Activated T-helper 1 cell treated with anti-CD3 and anti-CD28 coated beads, Interleukin-12 subunit alpha, Interleukin-12 subunit beta, Interleukin-2, Interleukin-4 antibody, amounts not matched to agents 30 ng/mL and 10 ng/mL and 1 ng/mL, durations not matched to agents 14 hours and 24 hours and 36 hours (primary cell): ENCODE measurements around the gene PPEF2. TPM values are rescaled to one million over a fixed set of nuclear protein-coding genes. Genes with fewer than 3 reads are reported as not detected.
"Not testable (repeated sequence)": the region's sequence is repeated elsewhere in the genome, so short reads cannot be mapped to it uniquely, and the experiment has no call there.

Source experiments
- DNase-seq: peaks from one replicate; pipeline ENCODE4 v3.0.0; 2021; ENCODE audit warnings: low spot score
- H3K27ac Mint-ChIP-seq: one replicate; pipeline ENCODE4 v1.8.0; 2021; ENCODE audit warnings: mild to moderate bottlenecking, mixed read lengths
- H3K27me3 Mint-ChIP-seq: one replicate; pipeline ENCODE4 v1.8.0; 2022; ENCODE audit warnings: mild to moderate bottlenecking, moderate library complexity, mixed read lengths; ENCODE audit not compliant: insufficient read depth
- H3K36me3 Mint-ChIP-seq: one replicate; pipeline ENCODE4 v1.8.0; 2021; ENCODE audit warnings: low read depth, mixed read lengths
- H3K4me1 Mint-ChIP-seq: one replicate; pipeline ENCODE4 v1.8.0; 2021; ENCODE audit warnings: low read depth, mixed read lengths
- H3K4me3 Mint-ChIP-seq: one replicate; pipeline ENCODE4 v1.8.0; 2021; ENCODE audit warnings: mild to moderate bottlenecking, moderate library complexity, mixed read lengths
- H3K9me3 Mint-ChIP-seq: one replicate; pipeline ENCODE4 v1.8.0; 2021; ENCODE audit warnings: mixed read lengths
- intact Hi-C: fragments of 100-400 bp; cut with micrococcal nuclease; formaldehyde crosslinking; loops from one replicate; pipeline ENCODE4 v1.15.1; 2024
- total RNA-seq: library from RNA; stranded (reverse); gene quantifications from 2 replicates; pipeline ENCODE4 v1.2.3, GENCODE V29; 2022

The PPEF2 gene
- total RNA-seq, 1 donor from 2014 or later = not detected

DNA sequence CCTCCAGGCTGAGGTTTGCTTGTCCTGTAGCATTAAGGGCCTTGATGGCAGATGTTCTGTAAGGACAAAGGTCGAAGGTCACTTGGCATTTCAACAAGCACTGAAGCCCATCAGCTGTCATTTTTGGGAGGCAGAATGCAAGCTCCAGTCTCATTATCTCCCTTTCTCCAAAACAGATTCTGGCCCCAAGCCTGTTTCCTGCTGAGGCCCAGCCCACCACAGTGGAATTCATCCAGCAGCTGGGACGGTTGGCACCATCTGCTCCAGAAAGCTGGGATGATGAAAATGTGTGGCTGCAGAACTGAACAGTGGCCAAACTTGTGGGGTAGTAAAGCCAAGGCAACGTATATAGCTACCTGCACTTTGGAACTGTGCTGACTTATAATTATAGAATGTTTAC is 17.7 kb upstream of the PPEF2 start:
- no peak overlapping the region for H3K27ac Mint-ChIP-seq
- intact Hi-C loops = loop anchor here (5.0 kb wide), 1 partner anchor 167 kb away; no protein-coding TSS in a partner anchor
- no peaks in the 10 kb centered on the region for H3K9me3 Mint-ChIP-seq
- DNase-seq = no peak
- no peak overlapping the region for H3K4me3 Mint-ChIP-seq
- H3K4me1 Mint-ChIP-seq = peaks cover 4% of the 10 kb centered on the region
- H3K27me3 Mint-ChIP-seq = no peaks in the 10 kb centered on the region
- H3K36me3 Mint-ChIP-seq = peaks cover 23% of the 10 kb centered on the region

DNA sequence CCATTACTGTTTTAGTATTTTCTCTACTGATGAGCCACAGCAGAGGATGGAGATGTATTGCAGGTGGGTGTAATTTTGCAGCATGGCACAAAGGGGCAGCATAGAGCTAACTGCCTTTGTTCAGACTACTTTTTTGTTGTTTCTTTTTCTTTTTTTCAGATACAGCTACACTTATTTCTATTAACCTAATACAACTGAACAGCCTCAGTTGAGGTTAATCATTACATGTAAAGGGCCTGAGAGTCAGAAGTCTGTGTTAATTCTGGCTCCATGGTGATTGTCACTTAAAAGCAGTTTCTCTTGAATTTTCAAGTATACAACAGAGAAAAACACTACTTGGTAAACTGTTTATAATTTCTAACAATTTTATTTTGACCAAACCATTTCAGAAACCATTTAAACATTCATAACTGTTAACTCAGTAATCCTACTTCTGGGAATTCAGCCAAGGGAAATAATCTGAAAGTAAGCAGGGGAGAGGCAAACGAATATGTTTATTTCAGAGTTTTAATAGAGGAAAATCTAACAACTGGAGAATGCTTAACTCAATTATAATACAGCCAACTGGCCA is 13.9 kb upstream of the PPEF2 start:
- Mint-ChIP-seq H3K27ac (no peak overlapping the region), H3K36me3 (peaks cover 22% of the 10 kb centered on the region)

DNA sequence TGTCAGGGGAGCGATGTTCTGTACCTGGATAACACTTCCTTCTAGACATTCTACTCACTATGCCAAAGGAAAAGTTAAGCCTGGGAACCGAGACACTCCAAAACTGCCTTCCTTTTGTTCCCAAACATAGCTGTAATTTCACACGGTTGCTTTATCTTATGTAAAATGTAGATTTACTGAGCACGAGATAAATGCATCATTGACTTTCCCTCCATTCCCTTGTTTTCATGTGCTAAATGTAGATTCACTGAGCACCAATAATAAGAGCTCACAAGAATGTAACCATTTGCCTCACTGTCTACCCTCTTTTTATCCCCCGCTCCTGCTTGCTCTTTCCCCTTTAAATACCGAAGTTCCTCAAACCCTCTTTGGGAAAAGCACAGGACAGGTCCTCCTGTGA is 10.7 kb upstream of the PPEF2 start:
- Mint-ChIP-seq H3K4me3 (no peak overlapping the region), H3K36me3 (peaks cover 12% of the 10 kb centered on the region), H3K27ac (no peak overlapping the region), H3K4me1 (peaks cover 4% of the 10 kb centered on the region), H3K9me3 (no peaks in the 10 kb centered on the region), H3K27me3 (no peaks in the 10 kb centered on the region)
- intact Hi-C loops = no loop called here
- no peak for DNase-seq

More for the DNA sequence above, 13.9 kb upstream of the PPEF2 start:
- H3K4me3 Mint-ChIP-seq = no peak overlapping the region
- no peaks in the 10 kb centered on the region for H3K27me3 Mint-ChIP-seq
- no peaks in the 10 kb centered on the region for H3K9me3 Mint-ChIP-seq
- intact Hi-C loops = loop anchor here (1.0 to 5.0 kb wide), 3 partner anchors 24 to 171 kb away; no protein-coding TSS in a partner anchor
- peaks cover 4% of the 10 kb centered on the region for H3K4me1 Mint-ChIP-seq
- peak; percentile 11 for DNase-seq

DNA sequence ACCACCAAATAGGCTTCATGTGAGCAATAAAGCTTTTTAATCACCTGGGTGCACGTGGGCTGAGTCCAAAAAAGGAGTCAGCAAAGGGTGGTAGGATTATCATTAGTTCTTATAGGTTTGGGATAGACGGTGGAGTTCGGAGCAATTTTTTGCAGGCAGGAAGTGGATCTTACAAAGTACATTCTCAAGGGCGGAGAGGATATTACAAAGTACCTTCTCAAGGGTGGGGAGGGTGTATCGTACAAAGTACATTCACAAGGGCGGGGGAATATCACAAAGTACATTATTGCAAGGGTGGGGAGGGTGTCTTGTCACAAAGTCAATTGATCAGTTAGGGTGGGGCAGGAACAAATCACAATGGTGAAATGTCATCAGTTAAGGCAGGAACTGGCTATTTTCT is 8.6 kb upstream of the PPEF2 start:
- H3K36me3 Mint-ChIP-seq, H3K27ac Mint-ChIP-seq, H3K4me1 Mint-ChIP-seq, H3K27me3 Mint-ChIP-seq, DNase-seq, H3K4me3 Mint-ChIP-seq, H3K9me3 Mint-ChIP-seq, intact Hi-C loops: not testable (repeated sequence)

DNA sequence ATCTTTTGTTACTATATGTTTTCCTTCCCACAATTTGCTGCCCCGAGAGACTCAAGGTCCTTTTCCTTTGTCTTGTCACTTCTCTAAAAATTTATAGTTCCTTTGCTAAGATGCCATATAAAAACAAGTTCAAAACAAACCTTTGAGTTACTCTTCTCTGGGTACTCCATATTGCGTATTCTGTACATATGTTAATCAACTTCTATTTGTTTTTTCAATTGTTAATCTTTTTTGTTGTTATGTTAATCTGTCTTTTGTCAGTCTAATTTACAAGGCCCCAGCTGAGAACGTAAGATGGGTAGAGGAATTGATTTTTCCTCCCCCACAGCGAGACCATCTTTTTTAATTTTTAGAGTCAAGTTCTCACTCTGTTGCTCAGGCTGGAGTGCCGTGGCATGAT is 7.2 kb upstream of the PPEF2 start:
- no peaks in the 10 kb centered on the region for H3K27me3 Mint-ChIP-seq
- H3K4me3 Mint-ChIP-seq = no peak overlapping the region
- no peak overlapping the region for H3K27ac Mint-ChIP-seq
- peaks cover 4% of the 10 kb centered on the region for H3K36me3 Mint-ChIP-seq
- H3K9me3 Mint-ChIP-seq = no peaks in the 10 kb centered on the region
- intact Hi-C loops = no loop called here
- H3K4me1 Mint-ChIP-seq = no peaks in the 10 kb centered on the region
- DNase-seq = no peak

DNA sequence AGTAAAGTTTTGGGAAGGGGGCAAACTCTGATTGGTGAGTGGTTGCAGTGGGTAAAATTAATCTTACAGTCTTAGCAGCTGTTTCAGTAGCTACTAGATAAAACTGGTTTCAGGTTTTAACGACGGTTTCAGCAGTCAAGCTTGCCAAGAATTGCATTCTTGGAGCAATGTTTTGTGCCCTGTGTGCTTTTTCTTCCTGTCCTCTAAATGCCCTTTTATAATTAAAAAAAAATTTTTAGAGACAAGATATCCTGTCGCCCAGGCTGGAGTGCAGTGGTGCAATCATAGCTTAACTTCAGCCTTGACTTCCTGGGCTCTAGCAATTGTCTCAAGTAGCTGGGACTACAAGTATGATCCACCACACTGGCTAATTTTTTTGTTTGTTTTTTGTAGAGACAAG is 6.3 kb upstream of the PPEF2 start:
- peaks cover 4% of the 10 kb centered on the region for H3K36me3 Mint-ChIP-seq
- H3K9me3 Mint-ChIP-seq = no peaks in the 10 kb centered on the region
- intact Hi-C loops = no loop called here

DNA sequence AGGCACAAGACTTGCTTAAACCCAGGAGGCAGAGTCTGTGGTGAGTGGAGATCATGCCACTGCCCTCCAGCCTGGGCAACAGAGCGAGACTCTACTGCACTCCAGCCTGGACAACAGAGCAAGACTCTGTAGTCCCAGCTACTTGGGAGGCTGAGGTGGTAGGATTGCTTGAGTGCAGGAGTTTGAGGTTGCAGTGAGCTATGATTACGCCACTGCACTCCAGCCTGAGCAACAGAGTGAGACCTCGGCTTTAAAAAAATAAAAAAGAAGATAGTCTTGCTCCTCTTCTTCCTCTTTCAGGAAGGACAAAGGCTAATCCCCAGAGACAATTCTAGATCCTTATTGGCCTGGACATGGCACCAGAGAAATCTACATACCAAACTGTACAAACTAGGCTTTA is 5.7 kb upstream of the PPEF2 start:
- H3K4me3 Mint-ChIP-seq = no peak overlapping the region

More for the DNA sequence above, 6.3 kb upstream of the PPEF2 start:
- Mint-ChIP-seq H3K27ac (no peak overlapping the region), H3K4me3 (no peak overlapping the region), H3K4me1 (no peaks in the 10 kb centered on the region), H3K27me3 (no peaks in the 10 kb centered on the region)
- DNase-seq = no peak

DNA sequence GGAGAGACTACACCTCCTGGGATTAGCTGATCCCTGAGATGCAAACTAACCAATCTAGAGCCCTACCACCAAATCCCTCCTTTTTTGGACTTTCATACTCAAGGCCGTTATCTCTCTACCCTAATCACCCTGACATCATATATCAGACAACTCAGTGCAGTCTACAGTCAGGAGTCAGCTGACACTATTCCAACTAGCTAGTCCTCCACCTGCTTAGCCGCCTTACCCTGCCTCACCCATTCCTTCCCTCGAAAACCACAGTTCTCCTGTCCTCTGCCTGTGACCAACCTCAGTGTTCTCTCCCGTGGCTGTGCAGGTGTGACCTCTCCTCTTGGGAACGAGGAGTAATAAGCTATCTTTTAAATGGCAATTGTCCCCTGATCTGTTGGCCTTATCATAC is 1.8 kb upstream of the PPEF2 start:
- Mint-ChIP-seq H3K4me3 (no peak overlapping the region), H3K27me3 (peaks cover 11% of the 10 kb centered on the region), H3K9me3 (no peaks in the 10 kb centered on the region), H3K27ac (no peak overlapping the region), H3K36me3 (no peaks in the 10 kb centered on the region), H3K4me1 (no peaks in the 10 kb centered on the region)
- DNase-seq = no peak
- intact Hi-C loops = no loop called here

More for the DNA sequence above, 5.7 kb upstream of the PPEF2 start:
- H3K4me1 Mint-ChIP-seq = no peaks in the 10 kb centered on the region
- H3K27me3 Mint-ChIP-seq = no peaks in the 10 kb centered on the region
- no peak overlapping the region for H3K27ac Mint-ChIP-seq
- H3K9me3 Mint-ChIP-seq = no peaks in the 10 kb centered on the region
- DNase-seq = no peak
- intact Hi-C loops = no loop called here
- H3K36me3 Mint-ChIP-seq = no peaks in the 10 kb centered on the region

DNA sequence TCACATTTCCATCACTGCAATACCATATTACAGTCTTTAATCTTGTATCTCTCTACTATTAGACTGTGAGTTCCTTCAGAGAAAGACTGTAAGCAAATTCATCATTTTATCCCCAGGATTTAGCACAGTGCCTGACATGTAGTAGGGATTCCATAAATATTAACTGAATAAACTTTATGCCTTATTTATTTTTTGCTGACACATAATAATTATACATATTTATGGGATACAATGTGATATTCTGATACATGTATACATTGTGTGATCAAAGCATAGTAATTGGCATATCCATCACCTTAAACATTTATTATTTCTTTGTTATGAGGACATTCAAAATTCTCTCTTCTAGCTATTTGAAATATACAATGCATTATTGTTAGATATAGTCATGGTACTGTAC is 3.7 kb downstream of the PPEF2 start:
- intact Hi-C loops = no loop called here
- H3K4me1 Mint-ChIP-seq = no peaks in the 10 kb centered on the region

DNA sequence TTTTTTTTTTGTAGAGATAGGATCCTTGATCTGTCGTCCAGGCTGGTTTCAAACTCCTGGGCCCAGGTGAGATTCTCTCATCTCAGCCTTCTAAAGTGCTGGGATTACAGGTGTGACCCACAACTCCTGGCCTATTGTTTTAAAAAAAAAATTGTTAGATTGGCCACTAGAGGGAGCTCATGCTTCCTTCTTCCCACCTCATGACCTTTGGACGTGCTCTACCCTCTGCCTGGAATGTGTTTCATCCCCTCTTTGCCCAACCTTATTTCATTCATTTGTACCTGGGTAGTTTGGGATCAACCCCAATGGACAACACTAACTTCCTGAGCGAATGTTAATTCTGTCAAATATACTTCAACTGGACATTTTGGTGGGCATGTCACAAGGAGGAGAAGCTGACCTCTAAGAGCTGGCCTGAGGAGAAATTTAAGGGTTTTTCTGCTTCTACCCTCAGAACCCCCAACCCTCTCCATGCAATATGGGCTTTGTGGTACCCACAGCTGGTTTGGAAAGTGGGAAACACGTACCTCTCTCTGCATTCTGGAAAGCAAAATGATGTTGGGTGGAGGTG is 6.4 kb downstream of the PPEF2 start:
- Mint-ChIP-seq H3K27ac (no peak overlapping the region), H3K9me3 (no peaks in the 10 kb centered on the region), H3K36me3 (no peaks in the 10 kb centered on the region), H3K27me3 (peaks cover 11% of the 10 kb centered on the region), H3K4me3 (no peak overlapping the region), H3K4me1 (no peaks in the 10 kb centered on the region)
- DNase-seq = no peak
- intact Hi-C loops = loop anchor here (1.0 kb wide), 2 partner anchors 45 to 171 kb away; partner anchors contain the start of gene NAAA

More for the DNA sequence above, 3.7 kb downstream of the PPEF2 start:
- no peaks in the 10 kb centered on the region for H3K9me3 Mint-ChIP-seq
- no peak overlapping the region for H3K4me3 Mint-ChIP-seq
- peaks cover 15% of the 10 kb centered on the region for H3K27me3 Mint-ChIP-seq
- DNase-seq = no peak
- H3K36me3 Mint-ChIP-seq = no peaks in the 10 kb centered on the region
- no peak overlapping the region for H3K27ac Mint-ChIP-seq

DNA sequence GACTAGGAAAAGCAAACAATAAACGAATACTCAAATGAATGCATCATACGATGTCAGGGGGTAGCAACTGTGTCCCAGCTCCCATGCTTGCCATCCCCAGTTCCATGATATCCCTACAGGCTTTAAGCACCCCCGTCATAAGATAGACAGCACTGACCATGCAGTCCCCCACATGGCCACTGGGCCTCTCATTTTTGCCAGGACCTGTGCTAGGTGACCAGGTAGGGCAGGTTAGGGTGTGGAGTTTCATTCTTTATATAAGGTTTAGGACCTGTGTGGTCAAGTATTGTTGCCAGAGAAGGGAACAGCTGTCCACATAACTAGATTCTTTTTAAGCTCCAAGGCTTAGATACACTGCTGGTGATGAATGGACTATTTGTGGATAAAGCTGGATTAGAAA is 9.7 kb downstream of the PPEF2 start:
- no peaks in the 10 kb centered on the region for H3K4me1 Mint-ChIP-seq
- no peak for DNase-seq
- intact Hi-C loops = no loop called here
- peaks cover 11% of the 10 kb centered on the region for H3K27me3 Mint-ChIP-seq
- no peak overlapping the region for H3K27ac Mint-ChIP-seq
- no peaks in the 10 kb centered on the region for H3K9me3 Mint-ChIP-seq
- no peaks in the 10 kb centered on the region for H3K36me3 Mint-ChIP-seq
- H3K4me3 Mint-ChIP-seq = no peak overlapping the region

DNA sequence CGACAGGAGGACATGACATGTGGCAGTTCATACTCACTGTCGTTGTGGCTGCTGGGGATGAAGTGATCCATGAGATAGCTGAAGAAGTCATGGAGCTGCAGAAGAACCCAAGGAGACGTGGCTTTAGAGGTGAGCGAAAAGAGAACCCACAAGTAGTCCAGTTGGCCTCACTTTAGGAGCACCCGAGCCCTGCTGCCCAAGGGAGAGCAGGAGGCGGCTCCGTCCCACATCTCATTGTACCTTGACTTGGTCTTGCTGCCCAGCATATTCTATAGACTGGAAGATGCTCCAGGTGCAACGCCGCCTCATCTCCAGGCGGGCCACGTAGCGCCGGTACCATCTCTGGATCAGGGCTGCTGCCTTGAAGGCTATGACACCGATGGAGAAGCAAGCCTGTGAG is 10.6 kb downstream of the PPEF2 start:
- Mint-ChIP-seq H3K36me3 (no peaks in the 10 kb centered on the region), H3K9me3 (no peaks in the 10 kb centered on the region), H3K4me3 (no peak overlapping the region), H3K27ac (no peak overlapping the region), H3K4me1 (no peaks in the 10 kb centered on the region), H3K27me3 (peaks cover 7% of the 10 kb centered on the region)
- DNase-seq = no peak
- intact Hi-C loops = no loop called here

DNA sequence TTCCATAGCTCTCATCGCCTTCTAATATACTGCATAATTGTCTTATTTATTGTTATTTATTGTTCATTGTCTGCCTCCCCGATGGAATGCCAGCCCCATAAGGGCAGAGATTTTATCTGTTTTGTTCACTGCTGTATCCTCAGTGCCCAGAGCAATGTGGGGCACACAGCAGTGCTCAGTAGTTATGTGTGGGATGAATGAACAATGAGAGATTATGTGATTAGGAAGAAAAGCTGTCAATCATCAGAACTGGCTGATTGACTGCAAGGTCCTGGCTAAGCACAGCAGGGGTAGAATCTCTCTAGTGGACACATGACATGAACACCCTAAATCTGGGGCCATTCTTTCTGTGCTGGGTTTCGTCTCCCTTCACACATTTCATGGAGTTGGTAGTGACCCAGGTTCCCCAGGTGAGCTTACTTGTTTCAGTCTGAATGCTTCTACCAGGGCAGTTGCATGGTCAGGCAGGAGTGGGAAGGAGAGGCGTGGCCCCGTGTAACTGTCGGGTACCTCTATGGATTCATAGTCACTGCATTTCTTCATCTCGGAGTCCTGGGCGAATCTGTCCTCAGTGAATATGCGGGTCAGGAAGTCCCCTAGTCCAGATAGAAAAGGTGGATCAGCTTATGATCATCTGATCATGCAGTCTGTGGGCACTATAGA is 12.6 kb downstream of the PPEF2 start:
- intact Hi-C loops = no loop called here
- Mint-ChIP-seq H3K4me3 (no peak overlapping the region), H3K27me3 (peaks cover 9% of the 10 kb centered on the region), H3K9me3 (no peaks in the 10 kb centered on the region), H3K36me3 (no peaks in the 10 kb centered on the region), H3K4me1 (no peaks in the 10 kb centered on the region), H3K27ac (no peak overlapping the region)
- no peak for DNase-seq
